M059J (cell line): ENCODE results near the gene SLC5A5. TPM values are rescaled to one million over a fixed set of nuclear protein-coding genes. Genes with fewer than 3 reads are reported as not detected.
"Not testable (repeated sequence)": the region's sequence is repeated elsewhere in the genome, so short reads cannot be mapped to it uniquely, and the experiment has no call there.

Experiments used
- DNase-seq: peaks from one replicate; pipeline ENCODE4 v3.0.0-alpha.2; 2012; ENCODE audit warnings: low read depth
- total RNA-seq: library from RNA; depleted of rRNA; stranded (reverse); fragments of >200 nt; shearing (Covaris generic); gene quantifications from 2 replicates; pipeline ENCODE4 v1.2.3, GENCODE V29; 2014

The SLC5A5 gene
- total RNA-seq, 1 experiment from 2014 or later: not detected

DNA sequence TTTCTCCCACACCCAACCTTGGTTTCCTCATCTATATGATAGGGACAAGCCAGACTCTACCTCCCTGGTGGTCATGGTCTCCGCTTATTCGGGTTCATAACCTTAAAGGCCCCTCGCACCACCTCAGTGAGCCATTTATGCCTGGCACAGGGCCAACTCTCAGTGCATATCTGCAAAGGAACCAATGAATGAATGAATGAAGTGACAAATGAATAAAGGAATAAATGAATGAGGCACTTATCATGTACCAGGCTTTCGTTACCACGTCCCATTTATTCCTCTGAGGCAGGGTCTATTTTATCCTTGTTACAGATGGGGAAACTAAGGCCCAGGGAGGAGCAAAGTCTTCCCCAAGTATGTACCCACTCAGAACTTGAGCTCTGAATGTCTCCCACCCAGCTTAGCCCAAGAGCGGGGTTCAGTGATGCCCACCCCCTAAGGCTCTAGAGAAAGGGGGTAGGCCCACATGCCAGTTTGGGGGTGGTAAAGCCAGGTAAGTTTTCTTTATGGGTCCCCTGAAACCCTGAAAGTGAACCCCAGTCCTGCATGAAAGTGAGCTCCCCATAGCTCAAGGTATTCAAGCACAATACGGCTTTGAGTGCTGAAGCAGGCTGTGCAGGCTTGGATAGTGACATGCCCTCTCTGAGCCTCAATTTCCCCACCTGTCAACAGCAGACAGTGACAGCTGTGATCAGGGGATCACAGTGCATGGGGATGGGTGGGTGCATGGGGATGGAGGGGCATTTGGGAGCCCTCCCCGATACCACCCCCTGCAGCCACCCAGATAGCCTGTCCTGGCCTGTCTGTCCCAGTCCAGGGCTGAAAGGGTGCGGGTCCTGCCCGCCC lies 490 bp upstream of the SLC5A5 start:
- DNase-seq: no peak

DNA sequence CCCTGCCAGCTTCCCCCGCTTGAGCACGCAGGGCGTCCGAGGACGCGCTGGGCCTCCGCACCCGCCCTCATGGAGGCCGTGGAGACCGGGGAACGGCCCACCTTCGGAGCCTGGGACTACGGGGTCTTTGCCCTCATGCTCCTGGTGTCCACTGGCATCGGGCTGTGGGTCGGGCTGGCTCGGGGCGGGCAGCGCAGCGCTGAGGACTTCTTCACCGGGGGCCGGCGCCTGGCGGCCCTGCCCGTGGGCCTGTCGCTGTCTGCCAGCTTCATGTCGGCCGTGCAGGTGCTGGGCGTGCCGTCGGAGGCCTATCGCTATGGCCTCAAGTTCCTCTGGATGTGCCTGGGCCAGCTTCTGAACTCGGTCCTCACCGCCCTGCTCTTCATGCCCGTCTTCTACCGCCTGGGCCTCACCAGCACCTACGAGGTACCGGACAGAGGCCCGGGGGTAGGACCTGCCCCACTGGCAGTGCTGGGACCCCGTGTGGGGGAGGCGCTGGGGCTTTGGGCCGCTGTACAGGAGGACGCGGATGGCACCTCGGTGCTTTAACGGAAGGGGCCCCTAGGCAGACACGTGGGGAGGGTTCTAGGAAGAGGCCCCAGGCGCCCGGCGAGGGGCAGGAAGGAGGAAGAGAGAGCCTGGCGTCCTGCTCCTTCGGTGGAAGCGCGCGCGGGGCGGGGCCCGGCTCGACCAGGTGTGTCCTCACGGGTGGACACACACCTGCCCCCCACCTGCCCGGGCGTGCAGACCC lies 681 bp downstream of the SLC5A5 start:
- no peak for DNase-seq

DNA sequence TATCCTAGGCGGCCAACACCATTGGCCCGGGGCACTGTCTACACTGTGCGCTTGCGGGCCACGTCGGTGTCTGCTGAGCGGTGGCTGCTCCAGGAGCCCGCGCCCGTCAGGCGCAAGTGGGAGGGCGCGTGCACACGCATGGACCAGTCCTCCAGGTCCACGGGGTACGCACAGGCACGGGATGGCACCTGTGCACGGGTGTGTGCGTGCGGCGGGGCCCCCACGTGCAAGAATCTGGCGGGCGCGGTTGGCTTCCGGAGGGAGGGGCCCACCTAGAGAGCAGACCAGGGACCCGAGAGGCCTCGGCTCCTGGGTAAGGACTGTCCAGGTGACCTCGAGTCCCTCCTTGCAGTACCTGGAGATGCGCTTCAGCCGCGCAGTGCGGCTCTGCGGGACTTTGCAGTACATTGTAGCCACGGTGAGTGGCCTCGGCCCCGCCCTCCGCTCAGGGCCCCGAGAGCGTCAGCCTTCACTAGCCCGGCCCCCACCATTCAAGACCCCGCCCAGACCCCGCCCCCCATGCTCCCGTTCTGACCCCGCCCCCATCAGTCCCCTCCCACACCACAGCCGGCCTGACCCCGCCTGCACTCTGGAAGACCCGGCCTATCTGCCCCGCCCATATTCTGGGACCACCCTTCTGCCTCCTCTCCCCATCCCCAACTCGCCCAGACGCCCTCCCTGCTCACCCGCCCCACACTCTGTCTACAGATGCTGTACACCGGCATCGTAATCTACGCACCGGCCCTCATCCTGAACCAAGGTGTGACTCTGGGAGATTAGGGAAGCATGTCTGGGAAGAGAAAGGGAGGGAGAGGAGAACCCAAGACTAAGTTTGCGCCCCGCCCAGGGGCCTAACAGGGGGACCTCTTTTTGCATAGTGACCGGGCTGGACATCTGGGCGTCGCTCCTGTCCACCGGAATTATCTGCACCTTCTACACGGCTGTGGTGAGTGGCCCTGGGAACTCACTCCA lies 2.3 kb downstream of the SLC5A5 start:
- DNase-seq: no peak

DNA sequence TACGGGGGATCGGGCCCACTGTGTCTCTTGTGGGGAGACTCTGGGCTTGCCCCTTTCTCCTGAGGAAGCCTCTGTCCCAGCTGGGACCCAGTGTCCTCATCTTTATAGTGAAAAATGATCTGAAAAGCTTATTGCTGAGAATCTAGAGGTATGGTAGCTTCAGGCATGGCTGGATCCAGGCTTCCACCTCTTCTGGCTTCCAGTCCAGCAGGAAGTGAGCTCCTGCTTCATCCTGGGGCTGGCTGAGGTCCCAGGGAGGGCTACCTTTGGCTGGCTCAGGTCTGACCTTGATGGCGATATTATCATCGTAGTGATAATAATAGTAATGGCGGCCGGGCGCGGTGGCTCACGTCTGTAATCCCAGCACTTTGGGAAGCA lies 3.0 kb downstream of the SLC5A5 start:
- DNase-seq: no peak

DNA sequence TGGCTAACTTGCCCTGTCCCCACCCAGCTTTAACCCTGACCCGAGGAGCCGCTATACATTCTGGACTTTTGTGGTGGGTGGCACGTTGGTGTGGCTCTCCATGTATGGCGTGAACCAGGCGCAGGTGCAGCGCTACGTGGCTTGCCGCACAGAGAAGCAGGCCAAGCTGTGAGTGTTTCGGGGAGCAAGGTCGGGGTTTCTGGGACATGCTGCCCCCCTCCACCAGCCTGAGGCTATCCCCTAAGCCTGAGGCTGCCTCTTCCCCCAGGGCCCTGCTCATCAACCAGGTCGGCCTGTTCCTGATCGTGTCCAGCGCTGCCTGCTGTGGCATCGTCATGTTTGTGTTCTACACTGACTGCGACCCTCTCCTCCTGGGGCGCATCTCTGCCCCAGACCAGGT lies 6.0 kb downstream of the SLC5A5 start:
- DNase-seq: no peak

DNA sequence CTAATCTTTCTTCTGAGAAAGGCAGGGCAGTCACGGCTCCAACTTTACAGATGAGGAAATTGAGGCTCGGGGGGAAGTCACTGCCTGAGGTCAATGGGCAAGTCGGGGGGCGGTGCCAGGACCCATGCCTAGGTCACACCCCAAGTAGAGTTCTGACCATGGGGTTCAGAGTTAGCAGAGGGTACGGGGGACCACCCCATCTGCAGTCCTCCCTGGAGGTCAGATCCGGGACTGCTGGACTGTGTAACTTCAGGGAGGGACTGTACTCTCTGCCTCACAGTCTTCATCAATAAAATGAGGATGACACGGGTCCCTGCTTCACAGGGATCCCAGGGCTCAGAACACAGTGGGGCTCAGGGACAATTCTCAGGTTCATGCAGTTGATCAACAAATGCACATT lies 7.7 kb downstream of the SLC5A5 start:
- DNase-seq: no peak

DNA sequence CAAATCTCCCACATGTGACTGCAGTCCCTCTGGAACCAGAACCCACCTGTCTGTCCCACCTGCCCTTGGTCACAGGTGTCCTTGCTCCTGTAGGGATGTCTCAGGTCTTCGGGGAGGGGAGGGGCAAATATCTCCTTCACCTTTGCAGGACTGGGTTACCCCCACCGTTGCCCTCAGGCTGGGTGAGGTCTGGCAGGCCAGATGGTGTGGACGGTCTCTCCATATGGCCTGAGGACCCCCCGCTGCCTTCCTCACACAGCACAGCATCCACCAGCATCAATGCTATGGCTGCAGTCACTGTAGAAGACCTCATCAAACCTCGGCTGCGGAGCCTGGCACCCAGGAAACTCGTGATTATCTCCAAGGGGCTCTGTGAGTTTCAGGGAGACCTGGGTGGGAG lies 10.0 kb downstream of the SLC5A5 start:
- DNase-seq: no peak

DNA sequence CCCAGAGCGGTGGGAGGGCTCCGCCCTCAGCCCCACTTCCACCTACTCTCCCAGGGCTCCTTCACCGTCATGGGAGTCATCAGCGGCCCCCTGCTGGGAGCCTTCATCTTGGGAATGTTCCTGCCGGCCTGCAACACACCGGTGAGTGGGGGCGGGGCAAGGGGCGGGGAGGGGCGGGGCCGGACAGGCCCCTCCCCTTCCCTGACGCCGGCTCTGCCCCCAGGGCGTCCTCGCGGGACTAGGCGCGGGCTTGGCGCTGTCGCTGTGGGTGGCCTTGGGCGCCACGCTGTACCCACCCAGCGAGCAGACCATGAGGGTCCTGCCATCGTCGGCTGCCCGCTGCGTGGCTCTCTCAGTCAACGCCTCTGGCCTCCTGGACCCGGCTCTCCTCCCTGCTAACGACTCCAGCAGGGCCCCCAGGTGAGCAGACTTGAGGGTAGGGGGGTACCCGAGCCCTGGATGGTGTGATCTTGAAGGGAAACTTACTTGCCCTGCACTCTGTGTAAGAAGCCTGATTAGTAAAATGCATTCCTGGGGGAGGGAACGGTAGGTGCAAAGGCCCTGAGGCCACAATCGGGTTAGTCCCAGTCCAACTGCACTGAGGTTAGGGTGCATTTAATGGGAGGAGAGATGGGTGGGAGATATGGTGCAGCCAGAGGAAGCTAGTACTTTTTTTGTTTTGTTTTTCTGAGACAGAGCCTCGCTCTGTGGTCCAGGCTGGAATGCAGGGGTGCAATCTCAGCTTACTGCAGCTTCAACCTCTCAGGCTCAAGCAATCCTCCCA lies 12.1 kb downstream of the SLC5A5 start:
- DNase-seq: no peak

DNA sequence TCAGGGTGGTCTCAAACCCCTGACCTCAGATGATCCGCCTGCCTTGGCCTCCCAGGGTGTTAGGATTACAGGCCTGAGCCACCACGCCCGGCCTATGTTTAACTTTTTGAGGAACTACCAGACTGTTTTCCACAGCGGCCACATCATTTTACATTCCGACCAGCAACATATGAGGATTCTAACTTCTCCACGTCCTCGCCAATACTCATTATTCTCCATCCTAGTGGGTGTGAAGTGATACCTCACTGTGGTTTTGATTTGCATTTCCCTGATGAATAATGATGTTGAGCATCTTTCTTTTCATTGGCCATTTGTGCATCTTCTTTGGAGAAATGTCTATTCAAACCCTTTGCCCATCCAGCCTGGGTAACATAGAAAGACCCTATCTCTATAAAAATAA lies 14.8 kb downstream of the SLC5A5 start:
- no peak for DNase-seq

DNA sequence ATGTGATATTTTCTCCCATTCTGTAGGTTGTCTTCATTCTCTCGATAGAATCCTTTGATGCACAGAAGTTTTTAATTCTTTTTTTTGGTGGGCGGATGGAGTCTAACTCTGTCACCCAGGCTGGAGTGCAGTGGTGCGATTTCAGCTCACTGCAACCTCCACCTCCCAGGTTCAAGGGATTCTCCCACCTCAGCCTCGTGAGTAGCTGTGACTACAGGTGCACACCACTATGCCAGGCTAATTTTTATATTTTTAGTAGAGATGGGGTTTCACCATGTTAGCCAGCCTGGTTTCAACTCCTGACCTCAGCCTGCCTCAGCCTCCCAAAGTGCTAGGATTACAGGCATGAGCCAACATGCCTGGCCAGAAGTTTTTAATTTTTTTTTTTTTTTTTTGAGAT lies 15.5 kb downstream of the SLC5A5 start:
- not testable (repeated sequence) for DNase-seq

DNA sequence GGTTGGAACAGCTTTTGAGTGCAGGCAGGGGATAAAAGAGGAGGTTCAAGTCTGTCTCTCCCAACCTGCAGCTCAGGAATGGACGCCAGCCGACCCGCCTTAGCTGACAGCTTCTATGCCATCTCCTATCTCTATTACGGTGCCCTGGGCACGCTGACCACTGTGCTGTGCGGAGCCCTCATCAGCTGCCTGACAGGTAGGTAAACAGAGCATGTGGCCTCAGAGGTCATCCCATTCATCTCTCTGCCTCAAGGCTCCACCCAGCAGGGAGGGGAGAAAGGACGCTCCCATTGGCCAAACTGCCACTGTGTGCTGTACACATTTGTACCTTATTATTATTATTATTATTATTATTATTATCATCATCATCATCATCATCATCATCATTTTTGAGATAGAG lies 16.5 kb downstream of the SLC5A5 start:
- no peak for DNase-seq

DNA sequence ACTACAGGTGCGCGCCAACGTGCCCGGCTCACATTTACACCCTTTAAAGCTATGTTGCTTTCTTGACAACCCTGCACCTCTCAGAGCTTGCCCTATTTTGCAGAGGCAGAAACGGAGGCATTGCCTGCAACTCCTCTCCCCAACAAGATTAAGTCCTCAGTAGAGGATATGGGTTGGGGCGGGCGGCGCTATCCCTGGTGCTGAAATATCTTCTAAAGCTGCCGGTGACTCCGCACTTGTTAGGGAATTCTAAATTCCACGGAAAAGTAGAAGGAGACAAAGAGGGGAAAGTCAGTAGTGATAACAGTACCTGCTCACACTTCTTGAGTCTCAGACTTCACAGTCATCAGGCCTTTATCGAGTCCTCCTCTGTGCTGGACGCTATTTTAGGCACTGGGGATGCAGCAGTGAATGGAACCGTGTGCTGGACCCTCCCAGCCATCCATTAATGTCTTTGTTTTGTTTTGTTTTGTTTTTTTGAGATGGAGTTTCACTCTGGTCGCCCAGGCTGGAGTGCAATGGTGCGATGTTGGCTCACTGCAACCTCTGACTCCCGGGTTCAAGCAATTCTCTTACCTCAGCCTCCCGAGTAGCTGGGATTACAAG lies 18.0 kb downstream of the SLC5A5 start:
- peak; percentile 53 for DNase-seq

DNA sequence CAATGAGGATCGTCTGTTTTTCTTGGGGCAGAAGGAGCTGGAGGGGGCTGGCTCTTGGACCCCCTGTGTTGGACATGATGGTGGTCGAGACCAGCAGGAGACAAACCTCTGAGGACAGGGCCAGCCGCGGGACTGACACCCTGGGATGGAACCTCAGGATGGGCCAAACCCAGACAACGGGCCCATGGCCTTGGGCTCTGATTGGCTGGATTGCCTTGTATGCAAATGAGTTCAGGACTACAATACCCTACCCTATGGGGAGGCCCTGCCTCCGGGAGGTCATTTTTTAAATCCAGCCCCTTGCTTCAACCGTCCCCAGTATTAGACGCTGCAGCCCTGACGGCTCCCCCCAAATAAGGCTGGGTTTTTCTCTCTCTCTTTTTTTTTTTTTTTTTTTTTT lies 22.0 kb downstream of the SLC5A5 start:
- DNase-seq: no peak

DNA sequence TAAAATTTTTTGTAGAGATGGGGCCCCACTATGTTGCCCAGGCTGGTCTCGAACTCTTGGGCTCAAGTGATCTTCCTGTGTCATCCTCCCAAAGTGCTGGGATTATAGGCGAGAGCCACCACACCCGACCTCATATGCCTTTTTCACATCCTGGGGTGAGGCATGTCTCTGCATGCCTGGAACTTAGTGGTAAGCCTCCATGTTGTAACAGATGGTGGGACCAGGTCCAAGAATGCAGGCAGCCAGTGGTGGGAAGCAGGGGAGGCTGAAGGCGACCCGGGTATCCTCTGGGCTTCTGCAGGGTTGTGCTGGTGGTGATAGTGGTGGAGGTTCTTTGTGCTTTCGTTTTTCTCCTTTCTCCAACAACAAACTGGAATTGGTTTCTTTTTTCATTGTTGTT lies 31.0 kb downstream of the SLC5A5 start:
- peak; percentile 27 for DNase-seq

DNA sequence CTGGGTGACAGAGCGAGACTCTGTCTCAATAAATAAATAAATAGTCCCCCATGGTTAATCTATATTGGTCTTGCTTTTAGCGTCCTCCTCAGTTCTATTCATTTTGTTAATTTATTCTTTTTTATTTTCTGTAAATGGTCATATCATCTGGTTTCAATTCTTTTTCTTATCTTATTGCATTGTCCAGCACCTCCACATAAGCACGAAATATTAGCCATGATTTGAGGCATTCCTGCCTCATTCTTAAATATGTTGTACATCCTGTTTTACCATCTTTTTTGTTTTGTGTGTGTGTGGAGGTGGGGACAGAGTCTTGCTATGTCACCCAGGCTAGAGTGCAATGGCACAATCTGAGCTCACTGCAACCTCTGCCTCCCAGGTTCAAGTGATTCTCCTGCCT lies 36.5 kb downstream of the SLC5A5 start:
- DNase-seq: no peak

DNA sequence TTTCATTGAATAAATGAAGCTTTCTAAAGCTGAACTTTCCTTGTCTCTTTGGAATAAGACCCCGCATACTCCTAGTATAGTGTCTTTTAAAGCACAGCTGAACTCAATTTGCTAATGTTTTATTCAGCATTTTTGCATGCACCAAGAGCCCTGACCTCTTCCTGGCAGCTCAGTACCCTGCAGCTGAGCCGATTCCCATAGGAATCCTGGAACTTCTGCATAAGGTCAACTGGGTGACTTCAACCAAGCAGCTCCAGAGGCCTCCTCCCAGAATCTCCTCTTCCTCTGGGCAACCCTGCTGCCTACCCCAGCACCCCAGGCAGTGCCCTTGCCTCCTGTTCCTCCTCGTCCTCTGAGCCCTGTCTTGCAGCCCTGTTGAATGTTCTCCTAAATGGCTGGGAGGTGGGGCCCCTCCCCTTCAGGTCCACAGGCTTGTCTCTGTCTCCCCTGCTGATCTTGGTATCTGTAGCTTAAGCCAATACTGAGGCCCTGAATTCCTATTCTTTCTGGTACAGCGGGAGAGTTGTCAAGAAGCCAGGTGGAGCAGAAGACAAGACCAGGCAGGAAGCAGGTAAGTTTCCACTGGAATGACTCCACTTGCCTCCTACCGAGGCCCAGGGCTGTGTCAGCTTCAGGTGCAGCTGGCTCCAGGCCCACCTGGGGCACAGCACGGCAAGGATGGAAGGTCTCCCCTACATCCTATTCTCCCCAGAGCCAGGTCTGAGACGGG lies 37.4 kb downstream of the SLC5A5 start:
- no peak for DNase-seq

DNA sequence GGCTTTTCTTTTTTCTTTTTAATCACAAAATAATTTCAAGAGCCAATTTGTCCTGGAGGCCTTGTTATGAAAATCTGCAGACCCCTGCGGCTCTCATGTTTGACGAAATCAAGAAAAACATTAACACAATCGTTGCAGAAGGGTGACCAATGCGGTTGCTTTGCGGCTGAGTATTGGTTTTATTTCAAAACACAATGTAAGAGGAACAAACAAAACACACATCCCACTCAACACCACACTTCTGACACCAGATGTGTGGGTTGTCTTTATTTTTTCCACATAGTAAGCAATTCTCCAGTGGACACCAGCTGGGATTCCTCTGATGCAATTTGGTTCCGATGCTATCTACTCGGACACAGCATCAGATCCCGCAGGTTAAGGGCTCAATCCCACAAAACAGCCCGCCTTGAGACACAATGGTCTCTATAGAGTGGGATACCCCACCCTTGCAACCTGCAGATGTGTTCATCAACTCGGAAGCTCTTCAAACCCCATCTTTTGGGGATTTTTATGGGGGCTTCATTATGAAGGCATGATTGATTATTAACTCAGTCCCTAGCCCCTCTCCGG lies 39.1 kb downstream of the SLC5A5 start:
- no peak for DNase-seq

DNA sequence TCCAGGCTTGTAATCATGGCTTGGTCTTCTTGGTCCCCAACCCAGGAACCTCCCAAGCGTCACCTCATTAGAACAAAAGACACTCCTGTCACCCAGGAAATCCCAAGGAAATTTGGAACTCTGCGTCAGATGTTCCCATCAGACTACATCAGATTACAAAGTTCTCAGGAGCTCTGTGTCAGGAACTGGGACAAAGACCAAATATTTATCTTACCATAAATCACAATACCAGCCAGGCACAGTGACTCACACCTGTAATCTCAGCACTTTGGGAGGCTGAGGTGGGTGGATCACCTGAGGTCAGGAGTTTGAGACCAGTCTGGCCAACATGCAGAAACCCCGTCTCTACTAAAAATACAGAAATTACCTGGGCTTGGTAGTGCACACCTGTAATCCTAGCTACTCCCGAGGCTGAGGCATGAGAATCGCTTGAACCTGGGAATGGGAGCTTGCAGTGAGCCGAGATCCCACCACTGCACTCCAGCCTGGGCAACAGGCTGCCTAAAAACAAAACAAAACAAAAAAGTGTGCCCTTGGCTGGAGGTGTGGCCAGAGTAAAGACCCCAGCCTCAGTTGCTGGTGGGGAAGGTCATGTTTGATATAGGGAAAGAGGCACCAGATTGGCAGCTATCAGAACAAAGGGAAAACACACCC lies 44.3 kb downstream of the SLC5A5 start:
- DNase-seq: peak; percentile 70

DNA sequence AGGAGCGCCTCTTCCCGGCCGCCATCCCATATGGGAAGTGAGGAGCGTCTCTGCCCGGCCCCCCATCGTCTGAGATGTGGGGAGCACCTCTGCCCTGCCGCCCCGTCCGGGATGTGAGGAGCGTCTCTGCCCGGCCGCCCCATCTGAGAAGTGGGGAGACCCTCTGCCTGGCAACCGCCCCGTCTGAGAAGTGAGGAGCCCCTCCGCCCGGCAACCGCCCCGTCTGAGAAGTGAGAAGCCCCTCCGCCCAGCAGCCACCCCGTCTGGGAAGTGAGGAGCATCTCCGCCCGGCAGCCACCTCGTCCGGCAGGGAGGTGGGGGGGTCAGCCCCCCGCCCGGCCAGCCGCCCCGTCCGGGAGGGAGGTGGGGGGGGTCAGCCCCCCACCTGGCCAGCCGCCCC lies 46.4 kb downstream of the SLC5A5 start:
- not testable (repeated sequence) for DNase-seq
